Adrenal gland (tissue), 12 donors: ENCODE measurements around the gene CIDEA. TPM values are rescaled to one million over a fixed set of nuclear protein-coding genes. Genes with fewer than 3 reads are reported as not detected.

Experiments
- DNase-seq, 7 donors: peaks; one replicate each; pipeline ENCODE4 v3.0.0-alpha.2; 2019 to 2020
- H3K27ac ChIP-seq, 5 donors: fragments of 200-600 bp; sonication (generic) in 4 of 5; 1 replicate in 3 of 5; 2 replicates in 2 of 5; pipeline versions ENCODE4 v1.5.1 to v1.8.0; 2016 to 2020; ENCODE audit warnings: mild to moderate bottlenecking in 1 of 5
- H3K27me3 ChIP-seq: fragments of 200-600 bp; 2 replicates; pipeline ENCODE4 v1.8.0; 2021
- H3K36me3 ChIP-seq, 2 donors: fragments of 200-600 bp; replicated peaks in 1 of 2; 1 replicate in 1 of 2; 2 replicates in 1 of 2; pipeline versions ENCODE4 v1.5.1 to v1.8.0; 2018 to 2022
- H3K4me1 ChIP-seq, 2 donors: fragments of 200-600 bp; replicated peaks in 1 of 2; 1 replicate in 1 of 2; 2 replicates in 1 of 2; pipeline versions ENCODE4 v1.5.1 to v1.8.0; 2018 to 2021
- H3K4me3 ChIP-seq, 4 donors: fragments of 200-600 bp; sonication (generic) in 3 of 4; one replicate each; pipeline ENCODE4 v1.5.1; 2016 to 2018
- H3K9me3 ChIP-seq, 3 donors: fragments of 200-600 bp; sonication (generic) in 1 of 3; replicated peaks in 1 of 3; 1 replicate in 2 of 3; 2 replicates in 1 of 3; pipeline versions ENCODE4 v1.5.1 to v1.8.0; 2016 to 2021
- POLR2A ChIP-seq, 2 donors: fragments of 450-650 bp; IDR thresholded peaks; one replicate each; pipeline ENCODE4 v1.6.1; 2017; ENCODE audit warnings: antibody characterized with exemption in 2 of 2, mild to moderate bottlenecking in 2 of 2, moderate library complexity in 1 of 2
- WGBS, 4 donors: extraction: QIAGEN DNeasy Blood & Tissue Kit in 2 of 4; methylation state at CpG; one replicate each; pipeline versions ENCODE4 v1.1.5 to v1.1.7; 2013 to 2017; 5-methylcytosine and 5-hydroxymethylcytosine counted together
- intact Hi-C, 2 donors: fragments of 100-400 bp; cut with DNase I; formaldehyde crosslinking; loops; one replicate each; pipeline versions ENCODE4 v1.14.1 to v1.15.0; 2022 to 2023
- polyA plus RNA-seq, 3 donors: library from polyadenylated mRNA; stranded (reverse); fragments of 200-250 nt in 2 of 3; fragments of 350-450 nt in 1 of 3; fragmentation: Illumina TruSeq in 1 of 3; extraction: RNeasy Lipid Tissue Mini Kit (QIAGEN cat#74804) in 1 of 3; gene quantifications; one replicate each; pipeline ENCODE4 v1.2.3, GENCODE V29; 2013 to 2014
- total RNA-seq, 9 donors: library from RNA; depleted of rRNA in 4 of 9; stranded (reverse); fragments of >200 nt in 4 of 9; fragments of 120-200 nt in 1 of 9; fragmentation: NEBNext Ultra II Directional in 1 of 9; extraction: Animal tissue kit (Norgen Biotek cat#: 25700) in 1 of 9; gene quantifications; one replicate each; pipeline versions ENCODE4 v1.1.0 to v1.2.4, GENCODE V29; 2013 to 2023
- TF ChIP-seq, protein P1 (sequence below), 6 experiments: fragments of 450-650 bp in 4 of 6; fragments of 200-600 bp in 2 of 6; sonication (generic) in 1 of 6; IDR thresholded peaks; 1 replicate in 5 of 6; 2 replicates in 1 of 6; pipeline versions ENCODE4 v1.5.1 to v1.8.0; 2016 to 2021; ENCODE audit warnings: antibody characterized with exemption in 6 of 6, mild to moderate bottlenecking in 2 of 6, moderate library complexity in 1 of 6
- donor health status: healthy with polysubstance abuse.
- donor health status: Bipolar disorder and iron deficiency.
- donor health status: DM: yes; HTN: yes; CAD: no.
- donor health status: DM: no; HTN: no; CAD: no.
- donor health status: DM: no; HTN: no; CAD: no.
- donor health status: DM: yes; HTN: yes; CAD: no.

The CIDEA gene
- total and polyA plus RNA-seq, 12 donors = 0.11 to 18.5 (median 0.82) TPM; not detected in 2

DNA sequence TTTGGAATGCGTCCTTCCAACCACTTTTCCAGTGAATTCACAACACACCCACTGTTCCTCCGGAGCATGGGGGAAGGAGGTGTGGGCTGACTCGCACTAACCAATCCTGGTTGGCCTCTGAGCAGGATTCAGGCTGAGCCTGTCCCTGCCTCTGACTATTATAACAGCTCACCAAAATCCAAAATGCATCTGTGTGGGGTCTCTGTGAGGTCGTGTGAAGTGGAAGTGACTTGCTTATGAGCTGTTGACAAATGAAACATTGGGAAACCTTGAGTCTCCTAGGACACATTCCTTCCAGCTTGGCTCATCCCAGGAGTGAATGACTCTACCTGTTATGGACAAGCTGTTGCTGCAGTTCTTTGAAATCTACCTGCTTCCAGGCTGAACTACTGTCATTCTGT, 1.5 kb downstream of the CIDEA start:
- Histone ChIP-seq H3K27me3 (peaks cover 35% of the 10 kb centered on the region), H3K36me3 (no peaks in the 10 kb centered on the region), H3K4me1 (peaks cover 0 to 13% of the 10 kb centered on the region in 2 donors), H3K9me3 (no peaks in the 10 kb centered on the region), H3K27ac (no peak overlapping the region), H3K4me3 (no peak overlapping the region)
- WGBS, 4 donors = 54 to 86% (median 67%) methylated on average over 4 of the region's 4 CpGs
- no peak for DNase-seq
- intact Hi-C loops = no loop called here
- no peak for TF ChIP-seq POLR2A (IDR thresholded peaks at IDR 0.05)
- TF ChIP-seq, protein P1, sequence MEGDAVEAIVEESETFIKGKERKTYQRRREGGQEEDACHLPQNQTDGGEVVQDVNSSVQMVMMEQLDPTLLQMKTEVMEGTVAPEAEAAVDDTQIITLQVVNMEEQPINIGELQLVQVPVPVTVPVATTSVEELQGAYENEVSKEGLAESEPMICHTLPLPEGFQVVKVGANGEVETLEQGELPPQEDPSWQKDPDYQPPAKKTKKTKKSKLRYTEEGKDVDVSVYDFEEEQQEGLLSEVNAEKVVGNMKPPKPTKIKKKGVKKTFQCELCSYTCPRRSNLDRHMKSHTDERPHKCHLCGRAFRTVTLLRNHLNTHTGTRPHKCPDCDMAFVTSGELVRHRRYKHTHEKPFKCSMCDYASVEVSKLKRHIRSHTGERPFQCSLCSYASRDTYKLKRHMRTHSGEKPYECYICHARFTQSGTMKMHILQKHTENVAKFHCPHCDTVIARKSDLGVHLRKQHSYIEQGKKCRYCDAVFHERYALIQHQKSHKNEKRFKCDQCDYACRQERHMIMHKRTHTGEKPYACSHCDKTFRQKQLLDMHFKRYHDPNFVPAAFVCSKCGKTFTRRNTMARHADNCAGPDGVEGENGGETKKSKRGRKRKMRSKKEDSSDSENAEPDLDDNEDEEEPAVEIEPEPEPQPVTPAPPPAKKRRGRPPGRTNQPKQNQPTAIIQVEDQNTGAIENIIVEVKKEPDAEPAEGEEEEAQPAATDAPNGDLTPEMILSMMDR (IDR thresholded peaks at IDR 0.05) = no peak

DNA sequence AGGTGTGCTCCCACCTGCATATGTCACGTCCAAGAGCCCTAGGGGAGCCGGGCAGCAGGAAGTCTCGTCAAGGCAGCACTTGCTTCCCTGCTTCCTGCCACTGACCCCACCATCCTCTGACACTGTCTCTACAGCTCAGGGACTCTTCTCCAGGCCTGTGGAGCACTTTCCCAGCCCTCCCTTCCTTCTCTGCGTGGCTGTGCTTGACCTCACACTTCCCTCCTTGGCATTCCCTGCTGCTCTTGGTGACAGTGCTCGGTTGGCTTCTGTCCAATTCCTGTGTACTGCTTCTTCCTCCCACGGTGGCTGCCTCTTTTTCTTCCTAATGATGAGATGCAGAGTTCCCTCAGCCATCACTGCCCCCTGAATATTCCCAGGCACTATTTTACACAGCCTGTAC, 2.8 kb downstream of the CIDEA start:
- TF ChIP-seq, protein P1 (IDR thresholded peaks at IDR 0.05) = no peak
- TF ChIP-seq POLR2A (IDR thresholded peaks at IDR 0.05) = no peak
- H3K27ac ChIP-seq = no peak overlapping the region
- intact Hi-C loops = no loop called here
- H3K36me3 ChIP-seq = no peaks in the 10 kb centered on the region
- H3K4me1 ChIP-seq = peaks cover 0 to 13% of the 10 kb centered on the region in 2 donors
- peaks cover 35% of the 10 kb centered on the region for H3K27me3 ChIP-seq
- no peak overlapping the region for H3K4me3 ChIP-seq
- 41 to 64% (median 54%) methylated on average over 6 of the region's 6 CpGs for WGBS, 4 donors
- peak in 2 of 7 donors; percentile 32 to 61 for DNase-seq
- H3K9me3 ChIP-seq = no peaks in the 10 kb centered on the region

DNA sequence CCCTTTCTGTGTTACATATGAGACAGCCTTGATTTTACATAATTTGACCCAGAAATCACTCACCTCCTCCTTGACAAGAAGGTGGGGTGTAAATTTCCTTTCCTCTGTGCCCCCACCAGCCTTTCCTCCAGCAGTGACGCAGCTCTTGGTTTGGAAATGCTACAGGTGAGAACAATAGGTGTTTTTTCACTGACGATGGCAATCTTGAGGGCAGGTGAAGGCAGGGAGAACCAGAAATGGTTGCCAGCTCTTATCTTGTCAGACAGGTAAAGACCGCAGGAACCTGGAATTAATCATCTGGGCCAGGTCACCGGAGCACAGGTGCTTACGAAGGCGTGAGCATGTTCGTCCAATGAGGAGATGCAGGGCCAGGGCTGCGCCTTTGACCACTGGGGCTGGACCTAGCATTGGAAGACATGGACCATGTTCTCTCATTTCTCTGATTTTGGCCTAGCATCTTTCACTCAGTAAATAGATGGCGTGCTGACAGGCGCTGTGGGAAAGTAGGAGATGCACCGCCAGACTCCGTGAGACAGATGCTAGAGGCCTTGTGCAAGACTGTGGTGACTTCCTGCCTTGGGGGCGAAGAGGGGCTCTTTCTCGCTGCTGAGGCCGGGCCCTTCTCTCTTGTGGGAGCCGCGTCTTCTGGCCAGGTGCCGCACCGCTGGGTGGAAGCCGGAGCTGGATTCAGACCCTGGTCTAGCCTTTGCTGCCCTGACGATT, 4.0 kb downstream of the CIDEA start:
- no peak overlapping the region for H3K27ac ChIP-seq
- peaks cover 26% of the 10 kb centered on the region for H3K27me3 ChIP-seq
- no peak overlapping the region for H3K4me3 ChIP-seq
- intact Hi-C loops = no loop called here
- H3K9me3 ChIP-seq = no peaks in the 10 kb centered on the region
- WGBS, 4 donors = 85 to 91% (median 86%) methylated on average over 17 to 21 of the region's 21 CpGs
- peaks cover 0 to 13% of the 10 kb centered on the region in 2 donors for H3K4me1 ChIP-seq
- DNase-seq = no peak
- TF ChIP-seq POLR2A (IDR thresholded peaks at IDR 0.05) = no peak
- TF ChIP-seq, protein P1 (IDR thresholded peaks at IDR 0.05) = no peak
- H3K36me3 ChIP-seq = no peaks in the 10 kb centered on the region

DNA sequence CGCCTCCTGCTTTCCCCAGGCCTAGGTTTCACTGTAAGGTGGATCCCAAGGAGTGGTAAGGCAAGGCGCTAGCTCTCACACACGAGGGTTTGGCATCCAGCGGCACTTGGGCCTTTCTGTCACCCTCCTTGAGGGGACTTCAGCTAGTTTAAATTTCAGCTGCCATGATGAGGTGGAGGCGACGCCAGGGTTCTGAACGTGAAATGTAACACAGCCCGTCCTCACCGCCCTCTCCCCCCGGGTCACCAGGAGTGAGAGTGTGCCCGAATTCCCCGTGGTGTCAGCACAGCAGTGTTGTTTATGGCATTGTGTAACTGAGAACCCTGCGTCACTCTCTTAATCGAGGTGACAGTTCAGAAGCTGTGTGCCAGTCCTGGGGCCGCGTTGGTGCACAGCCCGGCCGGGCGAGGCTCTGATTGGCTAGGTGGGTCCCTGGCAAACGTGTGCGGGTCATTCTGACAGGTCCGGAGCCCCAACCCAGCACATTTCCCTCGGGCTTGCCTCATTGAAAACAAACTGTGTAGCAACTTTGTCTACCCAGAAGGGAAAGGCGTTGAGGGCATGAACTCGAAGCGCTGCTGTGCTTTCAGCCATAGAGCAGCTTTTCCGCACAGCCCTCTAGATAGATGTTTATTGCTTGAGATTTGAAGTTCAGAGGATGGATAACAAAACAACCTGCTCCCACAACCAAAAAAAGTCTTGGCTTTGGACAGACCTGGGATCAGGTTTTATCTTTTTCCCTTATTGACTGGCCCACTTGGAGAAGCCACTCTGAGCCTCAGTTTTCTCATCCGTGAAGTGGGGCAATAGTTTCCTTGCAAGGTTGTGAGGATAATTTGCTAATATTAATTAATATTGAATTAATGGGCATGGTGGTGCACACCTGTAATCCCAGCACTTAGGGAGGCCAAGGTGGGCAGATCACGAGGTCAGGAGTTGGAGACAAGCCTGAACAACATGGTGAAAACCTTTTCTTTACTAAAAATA, 4.9 kb downstream of the CIDEA start:
- DNase-seq = peak in 1 of 7 donors; percentile 21
- H3K4me1 ChIP-seq = peaks cover 0 to 6% of the 10 kb centered on the region in 2 donors
- peaks cover 17% of the 10 kb centered on the region for H3K27me3 ChIP-seq
- 87 to 93% (median 88%) methylated on average over 23 to 29 of the region's 29 CpGs for WGBS, 4 donors
- intact Hi-C loops = no loop called here
- H3K9me3 ChIP-seq = no peaks in the 10 kb centered on the region
- H3K27ac ChIP-seq = no peak overlapping the region
- H3K4me3 ChIP-seq = no peak overlapping the region
- TF ChIP-seq, protein P1 (IDR thresholded peaks at IDR 0.05) = no peak
- no peak for TF ChIP-seq POLR2A (IDR thresholded peaks at IDR 0.05)
- no peaks in the 10 kb centered on the region for H3K36me3 ChIP-seq
